GM12874 (cell line): ENCODE measurements around the gene HIBADH.

Source experiments
- TF ChIP-seq, protein P1 (sequence below): IDR thresholded peaks from 2 replicates; pipeline ENCODE4 v1.5.1; 2011; ENCODE audit warnings: low read depth, mild to moderate bottlenecking, control low read depth, low read length, moderate library complexity; ENCODE audit not compliant: insufficient read depth

HIBADH gene

GRCh38 chr7:27590416-27590815 lies 72.3 kb downstream of the HIBADH start:
- TF ChIP-seq, protein P1, sequence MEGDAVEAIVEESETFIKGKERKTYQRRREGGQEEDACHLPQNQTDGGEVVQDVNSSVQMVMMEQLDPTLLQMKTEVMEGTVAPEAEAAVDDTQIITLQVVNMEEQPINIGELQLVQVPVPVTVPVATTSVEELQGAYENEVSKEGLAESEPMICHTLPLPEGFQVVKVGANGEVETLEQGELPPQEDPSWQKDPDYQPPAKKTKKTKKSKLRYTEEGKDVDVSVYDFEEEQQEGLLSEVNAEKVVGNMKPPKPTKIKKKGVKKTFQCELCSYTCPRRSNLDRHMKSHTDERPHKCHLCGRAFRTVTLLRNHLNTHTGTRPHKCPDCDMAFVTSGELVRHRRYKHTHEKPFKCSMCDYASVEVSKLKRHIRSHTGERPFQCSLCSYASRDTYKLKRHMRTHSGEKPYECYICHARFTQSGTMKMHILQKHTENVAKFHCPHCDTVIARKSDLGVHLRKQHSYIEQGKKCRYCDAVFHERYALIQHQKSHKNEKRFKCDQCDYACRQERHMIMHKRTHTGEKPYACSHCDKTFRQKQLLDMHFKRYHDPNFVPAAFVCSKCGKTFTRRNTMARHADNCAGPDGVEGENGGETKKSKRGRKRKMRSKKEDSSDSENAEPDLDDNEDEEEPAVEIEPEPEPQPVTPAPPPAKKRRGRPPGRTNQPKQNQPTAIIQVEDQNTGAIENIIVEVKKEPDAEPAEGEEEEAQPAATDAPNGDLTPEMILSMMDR: no peak

DNA sequence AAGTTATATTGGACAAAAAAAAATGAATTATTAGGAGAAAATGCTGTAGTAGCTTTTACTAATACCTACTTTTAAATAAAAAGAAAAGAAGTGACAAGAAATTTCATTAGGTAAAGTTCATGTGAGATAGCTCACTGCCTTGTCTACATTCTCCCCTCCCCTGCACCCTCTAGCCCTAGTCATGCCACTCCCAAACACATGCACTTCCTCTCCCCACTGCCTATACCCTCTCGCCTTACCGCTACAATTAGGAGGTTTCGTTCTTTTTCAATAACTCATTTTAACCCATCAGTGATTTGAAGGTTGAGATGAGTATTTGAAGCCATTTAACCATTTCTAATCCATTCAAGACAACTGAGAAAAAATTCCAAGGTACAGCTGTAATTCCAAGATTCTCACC lies 75.3 kb downstream of the HIBADH start:
- TF ChIP-seq, protein P1: no peak

DNA sequence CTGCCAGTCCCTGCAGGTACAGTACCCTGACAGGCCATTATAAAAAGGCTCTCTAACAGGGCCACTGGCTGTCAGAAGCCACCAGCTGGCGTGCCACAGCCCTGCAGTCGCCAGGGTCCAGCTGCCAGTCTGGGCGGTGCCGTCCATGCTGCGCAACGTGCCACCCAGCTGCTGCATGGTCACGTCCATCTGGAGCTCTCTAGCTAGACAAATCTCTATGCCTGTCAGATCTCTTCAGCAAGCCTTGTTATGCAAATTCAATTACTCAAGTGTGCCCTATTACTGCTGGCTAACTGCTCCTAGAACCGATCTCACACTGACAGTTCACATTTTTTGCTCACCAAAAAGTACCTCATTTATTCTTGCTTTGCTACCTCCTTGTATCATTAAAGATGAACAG lies 75.9 kb downstream of the HIBADH start:
- TF ChIP-seq, protein P1: no peak

GRCh38 chr7:27585781-27586447 lies 76.8 kb downstream of the HIBADH start:
- TF ChIP-seq, protein P1: no peak

DNA sequence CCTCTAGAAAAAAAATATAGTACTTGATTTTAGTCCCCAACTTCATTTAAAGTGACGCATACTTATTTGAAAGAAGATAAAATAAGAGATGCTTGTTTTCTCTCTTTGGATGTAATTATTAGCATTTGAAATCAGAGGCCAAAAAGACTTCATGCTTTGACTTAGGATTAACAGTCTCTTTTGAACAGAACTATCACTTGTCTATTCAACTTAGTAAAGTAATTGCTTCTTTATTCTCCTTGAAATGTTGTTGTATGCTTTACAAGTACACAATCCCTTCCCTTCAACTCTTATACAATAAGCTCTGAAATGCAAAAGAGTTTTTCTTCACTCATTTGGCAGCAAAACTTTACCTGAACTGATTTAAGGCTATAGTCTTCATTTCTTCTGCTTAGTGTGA lies 80.8 kb downstream of the HIBADH start:
- TF ChIP-seq, protein P1: no peak

GRCh38 chr7:27581119-27581518 lies 81.6 kb downstream of the HIBADH start:
- TF ChIP-seq, protein P1: no peak

- TF ChIP-seq, protein P1: no peak
Measured at GRCh38 chr7:27579565-27579964, 83.1 kb downstream of the HIBADH start.
